IMR-90 (cell line): ENCODE results near the gene ATP6V0A4. TPM values are rescaled to one million over a fixed set of nuclear protein-coding genes. Genes with fewer than 3 reads are reported as not detected.

Experiments
- ATAC-seq: fragments of 200-7000 bp; cut with Tn5 transposase; 2 replicates; pipeline ENCODE4 v1.9.1; 2020; ENCODE audit warnings: low read depth, mild to moderate bottlenecking, moderate library complexity
- BruUV-seq: library from RNA; stranded (reverse); fragments of 400-500 nt; replicated peaks from 2 replicates; lab custom pipeline; 2021; lab: Mats Ljungman, UMichigan
- CTCF ChIA-PET: fragments of 300-600 bp; formaldehyde crosslinking; extraction: SDS; loops from one replicate; lab custom pipeline; 2021; ENCODE audit warnings: antibody characterized with exemption; lab: Yijun Ruan, JAX
- POLR2A ChIA-PET: fragments of 300-600 bp; sonication (Branson Sonifier 250); formaldehyde crosslinking; loops from one replicate; lab custom pipeline; 2022; ENCODE audit warnings: antibody characterized with exemption; ENCODE audit not compliant: unreplicated experiment; lab: Charles Lee
- DNase-seq: peaks from one replicate; pipeline ENCODE4 v3.0.0; 2013
- H2AFZ ChIP-seq: replicated peaks from 2 replicates; pipeline ENCODE3; 2013; ENCODE audit warnings: low read length, mild to moderate bottlenecking; ENCODE audit not compliant: poor library complexity
- H2AK5ac ChIP-seq: 2 replicates; pipeline ENCODE4 v1.6.1; 2013; ENCODE audit warnings: low read depth, low read length, inconsistent platforms
- H2AK9ac ChIP-seq: replicated peaks from 2 replicates; pipeline ENCODE3; 2013; ENCODE audit warnings: mild to moderate bottlenecking, low read depth, low read length, moderate library complexity; ENCODE audit not compliant: poor library complexity
- H2BK120ac ChIP-seq: 2 replicates; pipeline ENCODE4 v1.6.1; 2013; ENCODE audit warnings: low read depth, low read length, inconsistent platforms
- H2BK15ac ChIP-seq: 3 replicates; pipeline ENCODE4 v1.6.1; 2013; ENCODE audit warnings: low read depth, low read length, inconsistent platforms
- H2BK20ac ChIP-seq: 2 replicates; pipeline ENCODE4 v1.6.1; 2013; ENCODE audit warnings: low read depth, mild to moderate bottlenecking, inconsistent platforms, low read length, moderate library complexity
- H2BK5ac ChIP-seq: 2 replicates; pipeline ENCODE4 v1.6.1; 2013; ENCODE audit warnings: mild to moderate bottlenecking, low read depth, low read length, inconsistent platforms; ENCODE audit not compliant: poor library complexity, severe bottlenecking
- H3K14ac ChIP-seq: replicated peaks from 2 replicates; pipeline ENCODE4 v1.6.1; 2013; ENCODE audit warnings: low read depth, low read length, inconsistent platforms
- H3K18ac ChIP-seq: 2 replicates; pipeline ENCODE4 v1.6.1; 2013; ENCODE audit warnings: low read depth, low read length, control low read depth
- H3K23ac ChIP-seq: 2 replicates; pipeline ENCODE4 v1.6.1; 2013; ENCODE audit warnings: low read depth, low read length, inconsistent platforms
- H3K27ac ChIP-seq: 2 replicates; pipeline ENCODE4 v1.5.1; 2013; ENCODE audit warnings: mild to moderate bottlenecking, control low read depth, low read length; ENCODE audit not compliant: insufficient read depth
- H3K27me3 ChIP-seq: 2 replicates; pipeline ENCODE4 v1.6.1; 2013; ENCODE audit warnings: low read length; ENCODE audit not compliant: control insufficient read depth, insufficient read depth
- H3K36me3 ChIP-seq: 2 replicates; pipeline ENCODE4 v1.6.1; 2013; ENCODE audit warnings: low read length, mixed read lengths; ENCODE audit not compliant: control insufficient read depth, insufficient read depth
- H3K4ac ChIP-seq: 2 replicates; pipeline ENCODE4 v1.6.1; 2013; ENCODE audit warnings: low read depth, low read length, inconsistent platforms
- H3K4me1 ChIP-seq: 2 replicates; pipeline ENCODE4 v1.6.1; 2013; ENCODE audit warnings: low read length, mixed read lengths; ENCODE audit not compliant: control insufficient read depth, insufficient read depth
- H3K4me2 ChIP-seq: 2 replicates; pipeline ENCODE4 v1.6.1; 2013; ENCODE audit warnings: low read depth, mild to moderate bottlenecking, control low read depth, low read length, moderate library complexity
- H3K4me3 ChIP-seq: 2 replicates; pipeline ENCODE4 v1.5.1; 2013; ENCODE audit warnings: low read depth, mild to moderate bottlenecking, control low read depth, low read length, moderate library complexity; ENCODE audit not compliant: insufficient read depth
- H3K56ac ChIP-seq: 2 replicates; pipeline ENCODE4 v1.6.1; 2013; ENCODE audit warnings: low read length, inconsistent platforms; ENCODE audit not compliant: insufficient read depth; ENCODE audit errors: extremely low read depth
- H3K79me1 ChIP-seq, 2 experiments: 2 replicates each; pipeline ENCODE4 v1.6.1; 2013; ENCODE audit warnings: low read length in 2 of 2, inconsistent platforms in 1 of 2, low read depth in 1 of 2
- H3K9ac ChIP-seq: 2 replicates; pipeline ENCODE4 v1.6.1; 2013; ENCODE audit warnings: low read depth, low read length, control low read depth
- H3K9me1 ChIP-seq: 2 replicates; pipeline ENCODE4 v1.6.1; 2013; ENCODE audit warnings: low read length, inconsistent platforms; ENCODE audit not compliant: insufficient read depth
- H3K9me3 ChIP-seq: 2 replicates; pipeline ENCODE4 v1.6.1; 2013; ENCODE audit warnings: low read length; ENCODE audit not compliant: control insufficient read depth, insufficient read depth
- H4K20me1 ChIP-seq: 2 replicates; pipeline ENCODE4 v1.6.1; 2013; ENCODE audit warnings: low read length, inconsistent platforms; ENCODE audit not compliant: insufficient read depth
- H4K5ac ChIP-seq: 2 replicates; pipeline ENCODE4 v1.6.1; 2013; ENCODE audit warnings: mild to moderate bottlenecking, low read depth, low read length, control low read depth
- H4K8ac ChIP-seq, 2 experiments: 2 replicates each; pipeline ENCODE4 v1.6.1; 2013; ENCODE audit warnings: low read depth in 2 of 2, low read length in 2 of 2, control low read depth in 1 of 2, inconsistent platforms in 1 of 2
- H4K91ac ChIP-seq: 2 replicates; pipeline ENCODE4 v1.6.1; 2013; ENCODE audit warnings: low read depth, low read length, inconsistent platforms; ENCODE audit not compliant: insufficient read depth
- CEBPB ChIP-seq: IDR thresholded peaks from 2 replicates; pipeline ENCODE4 v1.6.1; 2012; ENCODE audit warnings: low read depth, low read length, improper control_type of control experiment
- FOS ChIP-seq: fragments of 150-350 bp; IDR thresholded peaks from 2 replicates; pipeline ENCODE4 v1.6.1; 2016; ENCODE audit warnings: low read depth, low read length
- NFE2L2 ChIP-seq: fragments of 150-350 bp; IDR thresholded peaks from 2 replicates; pipeline ENCODE4 v1.6.1; 2016; ENCODE audit warnings: low read depth, mild to moderate bottlenecking, low read length
- POLR2A ChIP-seq: IDR thresholded peaks from 2 replicates; pipeline ENCODE4 v1.6.1; 2012; ENCODE audit warnings: mild to moderate bottlenecking, low read depth, low read length
- RAD21 ChIP-seq: IDR thresholded peaks from 2 replicates; pipeline ENCODE4 v1.6.1; 2012; ENCODE audit warnings: low read length, improper control_type of control experiment
- RFX5 ChIP-seq: IDR thresholded peaks from 2 replicates; pipeline ENCODE4 v1.8.0; 2012; ENCODE audit warnings: low read depth, mild to moderate bottlenecking, low read length, moderate library complexity
- SMC3 ChIP-seq: fragments of 150-350 bp; IDR thresholded peaks from 2 replicates; pipeline ENCODE4 v1.6.1; 2016; ENCODE audit warnings: low read depth, mild to moderate bottlenecking, antibody characterized with exemption, low read length, moderate library complexity
- WGBS, 2 experiments: methylation state at CpG; one replicate each; pipeline versions ENCODE4 v1.1.5 to v1.1.7; 2013; ENCODE audit warnings: missing lambda C conversion rate in 2 of 2; ENCODE audit not compliant: insufficient read length in 1 of 2; ENCODE audit errors: extremely low coverage in 2 of 2; 5-methylcytosine and 5-hydroxymethylcytosine counted together
- dilution Hi-C: fragments of 300-500 bp; cut with HindIII; formaldehyde crosslinking; loops from one replicate; pipeline ENCODE4 v1.14.3; 2018; ENCODE audit warnings: low sequenced_read_pairs; ENCODE audit not compliant: unreplicated experiment
- in situ Hi-C: fragments of 300-500 bp; cut with MboI; formaldehyde crosslinking; loops from 3 replicates; pipeline ENCODE4 v1.14.3; 2019; ENCODE audit warnings: low sequenced_read_pairs, inconsistent platforms, mixed read lengths
- intact Hi-C: fragments of 100-400 bp; cut with micrococcal nuclease; formaldehyde crosslinking; loops from 2 replicates; pipeline ENCODE4 v1.10.0; 2022
- polyA plus RNA-seq, 3 experiments: library from polyadenylated mRNA; depleted of rRNA; stranded (reverse); fragments of >200 nt; gene quantifications; 2 replicates each; pipeline ENCODE4 v1.2.3, GENCODE V29; 2012; ENCODE audit warnings: low replicate concordance in 1 of 3
- total RNA-seq: library from RNA; depleted of rRNA; stranded (reverse); fragments of >200 nt; gene quantifications from 2 replicates; pipeline ENCODE4 v1.2.3, GENCODE V29; 2012

The ATP6V0A4 gene
- total and polyA plus RNA-seq, 2 of the 4 experiments (the other 2 are of a cell fraction): 0.05 to 0.18 TPM

GRCh38 chr7:138713191-138713590, 84.8 kb downstream of the ATP6V0A4 start:
- Histone ChIP-seq H2AFZ (no peak overlapping the region), H3K4me1 (no peaks in the 10 kb centered on the region), H3K9me1 (no peaks in the 10 kb centered on the region), H3K14ac (no peak overlapping the region), H3K9me3 (peaks cover 5% of the 10 kb centered on the region; the same call in 1 of the 2 replicates), H3K18ac (no peak overlapping the region), H4K20me1 (no peaks in the 10 kb centered on the region), H3K4me2 (no peak overlapping the region), H3K9ac (no peak overlapping the region), H3K4me3 (no peak overlapping the region), H4K91ac (no peak overlapping the region), H2AK5ac (no peak overlapping the region), H2BK15ac (no peak overlapping the region), H3K79me1 (no peaks in the 10 kb centered on the region), H3K23ac (no peak overlapping the region), H4K8ac (no peak overlapping the region), H2BK20ac (no peak overlapping the region), H2AK9ac (no peak overlapping the region), H3K27ac (no peak overlapping the region), H2BK120ac (no peak overlapping the region), H4K5ac (no peak overlapping the region), H3K36me3 (no peaks in the 10 kb centered on the region), H3K27me3 (no peaks in the 10 kb centered on the region), H3K56ac (no peak overlapping the region), H3K4ac (no peak overlapping the region), H2BK5ac (no peak overlapping the region)
- intact Hi-C loops: no loop called here
- CTCF ChIA-PET: interaction anchor here (0.6 kb wide), 1 partner anchor 65 kb away, joined by 5 read pairs; no protein-coding TSS in a partner anchor
- 100% methylated on average over 1 of the region's 7 CpGs; no CpG with 5 or more reads in 1 of the 2 experiments for WGBS, 2 experiments
- ATAC-seq (no peak), DNase-seq (no peak)
- POLR2A ChIA-PET: no interaction called here
- BruUV-seq: no TSS peak
- in situ Hi-C loops: no loop called here
- dilution Hi-C loops: no loop called here
- TF ChIP-seq RFX5 (no peak), POLR2A (no peak), SMC3 (no peak), NFE2L2 (no peak), CEBPB (no peak), FOS (no peak), RAD21 (no peak)
